Right lobe of liver (tissue), 6 donors: ENCODE measurements around the gene SLC4A4. TPM values are rescaled to one million over a fixed set of nuclear protein-coding genes. Genes with fewer than 3 reads are reported as not detected.

Experiments
- ATAC-seq, 4 donors: fragments of 200-7000 bp; cut with Tn5 transposase; one replicate each; pipeline ENCODE4 v1.9.1; 2020; ENCODE audit warnings: mild to moderate bottlenecking in 4 of 4, moderate library complexity in 4 of 4
- DNase-seq, 3 donors: peaks; one replicate each; pipeline ENCODE4 v3.0.0-alpha.2; 2020
- H3K27ac ChIP-seq, 3 donors: fragments of 200-600 bp; one replicate each; pipeline ENCODE4 v1.8.0; 2022
- H3K27me3 ChIP-seq, 2 donors: fragments of 200-600 bp; one replicate each; pipeline ENCODE4 v1.8.0; 2022
- H3K36me3 ChIP-seq, 4 donors: fragments of 200-600 bp; sonication (generic) in 1 of 4; one replicate each; pipeline versions ENCODE4 v1.5.1 to v1.8.0; 2017 to 2022; ENCODE audit warnings: control low read depth in 1 of 4
- H3K4me1 ChIP-seq, 4 donors: fragments of 200-600 bp; sonication (generic) in 1 of 4; one replicate each; pipeline versions ENCODE4 v1.5.1 to v1.8.0; 2017 to 2022; ENCODE audit warnings: control low read depth in 1 of 4
- H3K4me3 ChIP-seq, 3 donors: fragments of 200-600 bp; one replicate each; pipeline ENCODE4 v1.8.0; 2022
- H3K9me3 ChIP-seq, 4 donors: fragments of 200-600 bp; sonication (generic) in 1 of 4; one replicate each; pipeline versions ENCODE4 v1.5.1 to v1.8.0; 2017 to 2022; ENCODE audit warnings: control low read depth in 1 of 4
- CTCF ChIP-seq, 4 donors: fragments of 200-600 bp in 3 of 4; fragments of 450-650 bp in 1 of 4; IDR thresholded peaks; one replicate each; pipeline versions ENCODE4 v1.5.1 to v1.8.0; 2016 to 2022; ENCODE audit warnings: antibody characterized with exemption in 4 of 4, mild to moderate bottlenecking in 2 of 4
- POLR2A ChIP-seq: fragments of 450-650 bp; IDR thresholded peaks from one replicate; pipeline ENCODE4 v1.6.1; 2017; ENCODE audit warnings: antibody characterized with exemption, mild to moderate bottlenecking
- WGBS: methylation state at CpG from one replicate; pipeline ENCODE4 v1.1.6; 2018; ENCODE audit warnings: low coverage, low lambda C conversion rate; ENCODE audit not compliant: insufficient coverage; ENCODE audit errors: missing lambda C conversion rate; 5-methylcytosine and 5-hydroxymethylcytosine counted together
- intact Hi-C, 2 donors: fragments of 100-400 bp; cut with DNase I; formaldehyde crosslinking; loops; one replicate each; pipeline versions ENCODE4 v1.11.2 to v1.14.1; 2022
- total RNA-seq, 6 experiments: library from RNA; depleted of rRNA in 2 of 6; stranded (reverse); fragments of >200 nt in 2 of 6; fragmentation: NEBNext Ultra II Directional in 3 of 6; extraction: Animal tissue kit (Norgen Biotek cat#: 25700) in 3 of 6; gene quantifications; one replicate each; pipeline versions ENCODE4 v1.1.0 to v1.2.4, GENCODE V29; 2016 to 2023
- donor health status: DM: no; HTN: yes; CAD: no.
- donor health status: DM: no; HTN: no; CAD: no.
- donor health status: DM: no; HTN: no; CAD: no.
- donor health status: DM: no; HTN: yes; CAD: no.
- donor health status: DM: no; HTN: yes; CAD: no.

Gene SLC4A4
- total RNA-seq, 6 experiments from 2014 or later = 16.5 to 28.7 (median 24.4) TPM

GRCh38 chr4:71537551-71538065 lies 198.8 kb downstream of the SLC4A4 start:
- ATAC-seq (no peak), DNase-seq (no peak)
- TF ChIP-seq POLR2A = no peak
- TF ChIP-seq CTCF (IDR thresholded peaks at IDR 0.05) = no peak
- H3K9me3 ChIP-seq = no peaks in the 10 kb centered on the region
- peaks cover 0 to 4% (median under 1%) of the 10 kb centered on the region in 4 donors for H3K36me3 ChIP-seq
- H3K4me1 ChIP-seq = no peaks in the 10 kb centered on the region
- 87% methylated on average over 6 of the region's 6 CpGs for WGBS
- no peak overlapping the region for H3K27ac ChIP-seq
- intact Hi-C loops = no loop called here
- H3K4me3 ChIP-seq = no peak overlapping the region
- no peaks in the 10 kb centered on the region for H3K27me3 ChIP-seq

GRCh38 chr4:71538528-71538927 lies 199.7 kb downstream of the SLC4A4 start:
- 90% methylated on average over 1 of the region's 2 CpGs for WGBS
- no peak for ATAC-seq
- H3K27me3 ChIP-seq = no peaks in the 10 kb centered on the region

GRCh38 chr4:71540749-71541269 lies 202.0 kb downstream of the SLC4A4 start:
- TF ChIP-seq CTCF (IDR thresholded peaks at IDR 0.05) (no peak), POLR2A (no peak)
- 54% methylated on average over 4 of the region's 4 CpGs for WGBS
- no peaks in the 10 kb centered on the region for H3K4me1 ChIP-seq
- H3K27ac ChIP-seq = no peak overlapping the region
- H3K9me3 ChIP-seq = no peaks in the 10 kb centered on the region
- no peaks in the 10 kb centered on the region for H3K27me3 ChIP-seq
- ATAC-seq (peak in 3 of 4 donors; percentile 26 to 63 (median 43)), DNase-seq (no peak)
- H3K4me3 ChIP-seq = no peak overlapping the region
- intact Hi-C loops = no loop called here
- no peaks in the 10 kb centered on the region for H3K36me3 ChIP-seq

More at GRCh38 chr4:71538528-71538927, 199.7 kb downstream of the SLC4A4 start:
- Histone ChIP-seq H3K4me1 (no peaks in the 10 kb centered on the region), H3K36me3 (peaks cover 0 to 4% (median under 1%) of the 10 kb centered on the region in 4 donors), H3K4me3 (no peak overlapping the region), H3K27ac (no peak overlapping the region), H3K9me3 (no peaks in the 10 kb centered on the region)
- DNase-seq = no peak
- no peak for TF ChIP-seq CTCF (IDR thresholded peaks at IDR 0.05)
- TF ChIP-seq POLR2A = no peak
- intact Hi-C loops = no loop called here

- Histone ChIP-seq H3K36me3 (no peaks in the 10 kb centered on the region), H3K27me3 (no peaks in the 10 kb centered on the region), H3K4me3 (no peak overlapping the region), H3K27ac (no peak overlapping the region), H3K4me1 (no peaks in the 10 kb centered on the region), H3K9me3 (no peaks in the 10 kb centered on the region)
- TF ChIP-seq POLR2A (no peak), CTCF (IDR thresholded peaks at IDR 0.05) (no peak)
- intact Hi-C loops = no loop called here
- 94% methylated on average over 2 of the region's 2 CpGs for WGBS
- ATAC-seq = no peak
- DNase-seq = no peak
These were observed 202.7 kb downstream of the SLC4A4 start for GRCh38 chr4:71541541-71541940.
